Measurements from ENCODE around the gene MDK.

Gene MDK

GRCh38 chr11:46383974-46384701 lies 2.7 kb downstream of the MDK start:
- no peak for DNase-seq

- DNase-seq, result no peak
Observed at GRCh38 chr11:46385169-46386004, 3.9 kb downstream of the MDK start.

- DNase-seq, result no peak
Observed at GRCh38 chr11:46386005-46386578, 4.6 kb downstream of the MDK start.

GRCh38 chr11:46386674-46387073 lies 5.2 kb downstream of the MDK start:
- no peak for DNase-seq

- no peak for DNase-seq
Observed at GRCh38 chr11:46387456-46387855, 6.0 kb downstream of the MDK start.

GRCh38 chr11:46387919-46388618 lies 6.6 kb downstream of the MDK start:
- peak; percentile 47 for DNase-seq

- no peak for DNase-seq
Observed at GRCh38 chr11:46388619-46389449, 7.4 kb downstream of the MDK start.

GRCh38 chr11:46389450-46390330 lies 8.2 kb downstream of the MDK start:
- peak; percentile 80 for DNase-seq

- no peak for DNase-seq
Observed at GRCh38 chr11:46390331-46391171, 9.1 kb downstream of the MDK start.

- DNase-seq, result no peak
Observed at GRCh38 chr11:46391186-46391577, 9.7 kb downstream of the MDK start.

- peak; percentile 48 for DNase-seq
Observed at GRCh38 chr11:46391578-46392420, 10.3 kb downstream of the MDK start, which contains the start of gene CHRM4. Gene CHRM4 (minus strand): TSS chr11:46391776. CDS start chr11:46386557, 5,219 bp downstream.

- DNase-seq, result peak; percentile 90
Observed at GRCh38 chr11:46392421-46393230, 11.2 kb downstream of the MDK start.

GRCh38 chr11:46393231-46393616 lies 11.8 kb downstream of the MDK start:
- DNase-seq, result no peak

GRCh38 chr11:46393759-46394158 lies 12.3 kb downstream of the MDK start:
- no peak for DNase-seq

GRCh38 chr11:46397526-46397925 lies 16.1 kb downstream of the MDK start:
- DNase-seq, result no peak

GRCh38 chr11:46402957-46403902 lies 21.8 kb downstream of the MDK start:
- DNase-seq, result no peak

- no peak for DNase-seq
Observed at GRCh38 chr11:46404476-46405017, 23.1 kb downstream of the MDK start.

All from suppressor macrophage treated with lipopolysaccharide for 4 hours (primary cell).